Body of pancreas (tissue), 4 donors: ENCODE measurements around the gene ASGR1. TPM values are rescaled to one million over a fixed set of nuclear protein-coding genes. Genes with fewer than 3 reads are reported as not detected.

Experiments
- ATAC-seq: fragments of 150-250 bp; one replicate; pipeline ENCODE4 v1.9.1; 2016
- DNase-seq, 4 donors: peaks; one replicate each; pipeline ENCODE4 v3.0.0-alpha.2; 2019
- H3K27ac ChIP-seq, 4 donors: fragments of 200-600 bp; sonication (generic); 1 replicate in 3 of 4; 2 replicates in 1 of 4; pipeline versions ENCODE4 v1.5.1 to v1.6.1; 2016 to 2019; ENCODE audit warnings: mild to moderate bottlenecking in 1 of 4, mixed read lengths in 1 of 4, moderate library complexity in 1 of 4
- H3K27me3 ChIP-seq, 2 donors: fragments of 200-600 bp; sonication (generic); one replicate each; pipeline ENCODE4 v1.6.0; 2016; ENCODE audit warnings: mild to moderate bottlenecking in 1 of 2
- H3K36me3 ChIP-seq, 2 donors: fragments of 200-600 bp; sonication (generic); replicated peaks in 1 of 2; 2 replicates each; pipeline ENCODE4 v1.5.1; 2016; ENCODE audit warnings: low read depth in 2 of 2; ENCODE audit not compliant: insufficient read depth in 1 of 2
- H3K4me1 ChIP-seq: fragments of 200-600 bp; sonication (generic); one replicate; pipeline ENCODE4 v1.6.0; 2016
- H3K4me3 ChIP-seq, 2 donors: fragments of 200-600 bp; sonication (generic); 1 replicate in 1 of 2; 2 replicates in 1 of 2; pipeline ENCODE4 v1.5.1; 2016 to 2019
- H3K9me3 ChIP-seq, 3 donors: fragments of 200-600 bp; sonication (generic); 1 replicate in 2 of 3; 2 replicates in 1 of 3; pipeline ENCODE4 v1.5.1; 2016
- CTCF ChIP-seq, 7 experiments: fragments of 450-650 bp in 4 of 7; fragments of 200-600 bp in 3 of 7; sonication (generic) in 3 of 7; IDR thresholded peaks; one replicate each; pipeline ENCODE4 v1.5.1; 2016 to 2019; ENCODE audit warnings: antibody characterized with exemption in 7 of 7
- POLR2A ChIP-seq, 3 donors: fragments of 450-650 bp; IDR thresholded peaks; one replicate each; pipeline ENCODE4 v1.6.1; 2016; ENCODE audit warnings: antibody characterized with exemption in 3 of 3, mild to moderate bottlenecking in 2 of 3
- WGBS, 2 donors: methylation state at CpG; one replicate each; pipeline ENCODE4 v1.1.5; 2017; 5-methylcytosine and 5-hydroxymethylcytosine counted together
- intact Hi-C: fragments of 100-400 bp; cut with DNase I; formaldehyde crosslinking; loops from one replicate; pipeline ENCODE4 v1.15.1; 2023
- total RNA-seq, 2 donors: library from RNA; depleted of rRNA; stranded (reverse); fragments of >200 nt; gene quantifications; one replicate each; pipeline ENCODE4 v1.1.0, GENCODE V29; 2016

Gene ASGR1
- total RNA-seq, 2 donors from 2014 or later: 4.6 TPM; not detected in 1

- Histone ChIP-seq H3K27ac (no peak overlapping the region), H3K36me3 (no peaks in the 10 kb centered on the region), H3K4me3 (no peak overlapping the region), H3K4me1 (no peaks in the 10 kb centered on the region), H3K27me3 (no peaks in the 10 kb centered on the region), H3K9me3 (no peaks in the 10 kb centered on the region)
- ATAC-seq (no peak), DNase-seq (no peak)
- no peak for TF ChIP-seq CTCF (IDR thresholded peaks at IDR 0.05)
- TF ChIP-seq POLR2A (IDR thresholded peaks at IDR 0.05): no peak
- intact Hi-C loops: no loop called here
- 79 to 83% methylated on average over 12 of the region's 12 CpGs for WGBS, 2 donors
These were observed 13.2 kb upstream of the ASGR1 start for GRCh38 chr17:7192271-7192937.

DNA sequence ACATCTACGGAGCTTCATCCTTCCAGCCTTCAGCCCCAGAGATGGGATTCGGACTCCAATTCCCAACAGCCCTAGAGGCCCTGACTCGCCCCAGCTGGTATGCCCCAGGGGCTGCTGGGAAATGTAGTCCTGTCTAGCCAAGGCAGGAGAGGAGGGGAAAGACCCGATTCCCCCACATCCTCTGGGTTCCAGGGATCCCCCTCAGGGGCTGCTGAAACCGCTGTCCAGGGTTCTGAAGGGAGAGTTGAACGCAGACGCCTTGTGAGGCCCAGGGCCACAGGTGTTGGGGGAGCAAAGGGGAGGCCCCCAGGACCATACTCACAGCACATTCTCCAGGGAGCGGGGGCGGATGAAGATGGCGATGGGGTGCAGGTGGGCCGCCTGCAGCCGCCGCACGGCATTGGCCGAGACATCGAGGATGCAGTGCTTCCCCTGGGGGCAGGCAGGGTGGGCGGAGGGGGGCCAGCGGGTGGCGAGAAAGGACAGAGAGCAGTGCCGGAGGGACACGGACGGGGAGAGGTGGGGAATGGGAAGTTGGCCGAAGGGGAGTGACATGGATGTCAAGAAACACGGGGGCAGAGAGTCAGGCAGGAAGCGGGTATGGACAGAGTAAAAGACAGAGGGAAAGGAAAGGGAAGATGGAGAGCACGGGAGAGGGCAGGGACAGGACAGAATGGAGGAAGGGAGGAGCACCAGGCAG, 12.6 kb upstream of the ASGR1 start:
- H3K9me3 ChIP-seq: no peaks in the 10 kb centered on the region
- peak; percentile 63 for ATAC-seq
- intact Hi-C loops: no loop called here
- H3K4me3 ChIP-seq: no peak overlapping the region
- no peaks in the 10 kb centered on the region for H3K27me3 ChIP-seq
- no peaks in the 10 kb centered on the region for H3K36me3 ChIP-seq
- 69 to 80% methylated on average over 23 to 26 of the region's 26 CpGs for WGBS, 2 donors
- peak; percentile 41 to 47 (median 46) for DNase-seq
- H3K27ac ChIP-seq: no peak overlapping the region
- TF ChIP-seq POLR2A (IDR thresholded peaks at IDR 0.05): no peak
- TF ChIP-seq CTCF (IDR thresholded peaks at IDR 0.05): no peak
- H3K4me1 ChIP-seq: no peaks in the 10 kb centered on the region

DNA sequence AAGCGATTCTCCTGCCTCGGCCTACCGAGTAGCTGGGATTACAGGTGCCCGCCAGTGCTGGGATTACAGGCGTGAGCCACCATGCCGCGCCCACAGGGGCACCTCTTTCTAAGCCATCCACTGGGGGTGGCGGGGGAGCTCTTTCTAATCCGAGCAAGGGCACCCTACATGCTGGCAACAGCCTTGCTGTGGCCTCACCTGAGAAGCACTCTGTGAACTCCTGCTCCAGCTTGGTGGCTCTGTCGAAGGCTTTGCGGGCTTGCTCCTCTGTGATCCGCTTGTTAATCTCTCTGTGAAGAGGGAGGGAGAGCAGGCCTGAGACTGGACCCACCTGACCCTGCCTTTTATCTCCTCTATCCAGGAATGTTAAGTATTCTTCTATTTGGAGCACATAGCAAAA, 11.9 kb upstream of the ASGR1 start:
- ATAC-seq: no peak
- no peaks in the 10 kb centered on the region for H3K9me3 ChIP-seq
- intact Hi-C loops: no loop called here
- TF ChIP-seq CTCF (IDR thresholded peaks at IDR 0.05): no peak
- no peak for TF ChIP-seq POLR2A (IDR thresholded peaks at IDR 0.05)
- H3K27ac ChIP-seq: no peak overlapping the region
- 89 to 90% methylated on average over 8 to 9 of the region's 12 CpGs for WGBS, 2 donors
- no peaks in the 10 kb centered on the region for H3K36me3 ChIP-seq
- no peaks in the 10 kb centered on the region for H3K27me3 ChIP-seq
- H3K4me1 ChIP-seq: no peaks in the 10 kb centered on the region
- no peak for DNase-seq
- no peak overlapping the region for H3K4me3 ChIP-seq

- DNase-seq (no peak), ATAC-seq (no peak)
- Histone ChIP-seq H3K27ac (no peak overlapping the region), H3K27me3 (no peaks in the 10 kb centered on the region), H3K4me3 (no peak overlapping the region), H3K9me3 (no peaks in the 10 kb centered on the region), H3K36me3 (no peaks in the 10 kb centered on the region), H3K4me1 (no peaks in the 10 kb centered on the region)
- intact Hi-C loops: no loop called here
- TF ChIP-seq CTCF (IDR thresholded peaks at IDR 0.05) (no peak), POLR2A (IDR thresholded peaks at IDR 0.05) (no peak)
- WGBS, 2 donors: 90 to 93% methylated on average over 10 to 14 of the region's 14 CpGs
These were observed 11.2 kb upstream of the ASGR1 start for GRCh38 chr17:7190276-7190917.
